Measurements from ENCODE around the gene B4GALT2. TPM values are rescaled to one million over a fixed set of nuclear protein-coding genes. Genes with fewer than 3 reads are reported as not detected.

The B4GALT2 gene
- total and polyA plus RNA-seq, 10 of the 15 experiments (the other 5 are each of a cell fraction or from before 2014, with no cell fraction given), result 0.98 to 61.0 (median 23.4) TPM

DNA sequence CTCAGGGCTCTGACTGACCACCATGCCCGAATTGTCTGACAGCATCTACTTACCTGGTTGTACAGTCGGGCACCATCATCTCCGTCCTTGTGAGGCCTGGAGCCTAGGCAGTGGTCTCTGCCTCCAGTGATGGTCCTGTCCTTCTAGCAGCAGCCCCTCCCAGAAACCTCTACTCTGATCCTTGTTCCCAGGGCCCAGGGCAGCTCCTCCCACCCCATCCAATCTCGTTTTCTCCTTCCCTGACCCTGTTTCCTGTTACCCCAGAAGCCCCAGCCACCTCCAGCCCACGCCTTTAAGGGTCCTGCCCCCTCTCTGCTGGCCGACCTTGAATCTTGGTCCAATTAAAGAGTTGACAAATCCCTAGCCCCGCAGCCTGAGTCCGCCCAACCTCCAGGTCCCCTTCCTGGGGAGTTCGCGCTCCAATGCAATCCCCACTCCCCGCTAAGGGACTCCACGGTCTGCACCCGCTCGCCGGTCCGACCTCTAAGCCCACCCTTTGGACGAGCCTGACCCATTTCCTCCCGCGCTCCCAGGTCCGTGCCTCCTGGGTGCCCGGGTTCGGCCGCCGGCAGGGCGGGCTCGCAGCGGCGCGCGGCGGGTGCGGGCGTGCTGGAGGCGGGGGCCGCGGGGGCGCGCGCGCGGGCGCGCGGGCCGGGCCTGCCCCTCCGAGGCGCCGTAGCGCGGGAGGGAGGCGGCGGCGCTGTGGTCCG, at the start of gene B4GALT2 (continued):
- TF ChIP-seq PKNOX1 (IDR thresholded peaks at IDR 0.05), result no peak
- TF ChIP-seq ELK1 (IDR thresholded peaks at IDR 0.05; ENCODE audit: low read depth, low read length), result no peak
- no peak for TF ChIP-seq JUNB (IDR thresholded peaks at IDR 0.05)
- TF ChIP-seq BRCA1 (IDR thresholded peaks at IDR 0.05; ENCODE audit: low read depth, low read length), result no peak
- no peak for TF ChIP-seq ZNF207 (IDR thresholded peaks at IDR 0.05; ENCODE audit: borderline replicate concordance)
- TF ChIP-seq RCOR1 (conservative IDR thresholded peaks at IDR 0.05; ENCODE audit: low read depth, low read length), result no peak
- TF ChIP-seq, protein P1, sequence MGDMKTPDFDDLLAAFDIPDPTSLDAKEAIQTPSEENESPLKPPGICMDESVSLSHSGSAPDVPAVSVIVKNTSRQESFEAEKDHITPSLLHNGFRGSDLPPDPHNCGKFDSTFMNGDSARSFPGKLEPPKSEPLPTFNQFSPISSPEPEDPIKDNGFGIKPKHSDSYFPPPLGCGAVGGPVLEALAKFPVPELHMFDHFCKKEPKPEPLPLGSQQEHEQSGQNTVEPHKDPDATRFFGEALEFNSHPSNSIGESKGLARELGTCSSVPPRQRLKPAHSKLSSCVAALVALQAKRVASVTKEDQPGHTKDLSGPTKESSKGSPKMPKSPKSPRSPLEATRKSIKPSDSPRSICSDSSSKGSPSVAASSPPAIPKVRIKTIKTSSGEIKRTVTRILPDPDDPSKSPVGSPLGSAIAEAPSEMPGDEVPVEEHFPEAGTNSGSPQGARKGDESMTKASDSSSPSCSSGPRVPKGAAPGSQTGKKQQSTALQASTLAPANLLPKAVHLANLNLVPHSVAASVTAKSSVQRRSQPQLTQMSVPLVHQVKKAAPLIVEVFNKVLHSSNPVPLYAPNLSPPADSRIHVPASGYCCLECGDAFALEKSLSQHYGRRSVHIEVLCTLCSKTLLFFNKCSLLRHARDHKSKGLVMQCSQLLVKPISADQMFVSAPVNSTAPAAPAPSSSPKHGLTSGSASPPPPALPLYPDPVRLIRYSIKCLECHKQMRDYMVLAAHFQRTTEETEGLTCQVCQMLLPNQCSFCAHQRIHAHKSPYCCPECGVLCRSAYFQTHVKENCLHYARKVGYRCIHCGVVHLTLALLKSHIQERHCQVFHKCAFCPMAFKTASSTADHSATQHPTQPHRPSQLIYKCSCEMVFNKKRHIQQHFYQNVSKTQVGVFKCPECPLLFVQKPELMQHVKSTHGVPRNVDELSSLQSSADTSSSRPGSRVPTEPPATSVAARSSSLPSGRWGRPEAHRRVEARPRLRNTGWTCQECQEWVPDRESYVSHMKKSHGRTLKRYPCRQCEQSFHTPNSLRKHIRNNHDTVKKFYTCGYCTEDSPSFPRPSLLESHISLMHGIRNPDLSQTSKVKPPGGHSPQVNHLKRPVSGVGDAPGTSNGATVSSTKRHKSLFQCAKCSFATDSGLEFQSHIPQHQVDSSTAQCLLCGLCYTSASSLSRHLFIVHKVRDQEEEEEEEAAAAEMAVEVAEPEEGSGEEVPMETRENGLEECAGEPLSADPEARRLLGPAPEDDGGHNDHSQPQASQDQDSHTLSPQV (IDR thresholded peaks at IDR 0.05), result no peak
- no peak for TF ChIP-seq KLF5 (IDR thresholded peaks at IDR 0.05; ENCODE audit: partially characterized antibody)
- TF ChIP-seq POLR2A (IDR thresholded peaks at IDR 0.05; ENCODE audit: low read depth, low read length), result peak; percentile 71
- TF ChIP-seq TARDBP (IDR thresholded peaks at IDR 0.05; ENCODE audit: borderline replicate concordance), result no peak
- 0 out of 2 replicates have a peak, but pooled peaks have one; percentile 36 for TF ChIP-seq BACH1 (IDR thresholded peaks at IDR 0.05; ENCODE audit: borderline replicate concordance)
- TF ChIP-seq RAD51 (IDR thresholded peaks at IDR 0.05), result no peak
- TF ChIP-seq, protein P2, sequence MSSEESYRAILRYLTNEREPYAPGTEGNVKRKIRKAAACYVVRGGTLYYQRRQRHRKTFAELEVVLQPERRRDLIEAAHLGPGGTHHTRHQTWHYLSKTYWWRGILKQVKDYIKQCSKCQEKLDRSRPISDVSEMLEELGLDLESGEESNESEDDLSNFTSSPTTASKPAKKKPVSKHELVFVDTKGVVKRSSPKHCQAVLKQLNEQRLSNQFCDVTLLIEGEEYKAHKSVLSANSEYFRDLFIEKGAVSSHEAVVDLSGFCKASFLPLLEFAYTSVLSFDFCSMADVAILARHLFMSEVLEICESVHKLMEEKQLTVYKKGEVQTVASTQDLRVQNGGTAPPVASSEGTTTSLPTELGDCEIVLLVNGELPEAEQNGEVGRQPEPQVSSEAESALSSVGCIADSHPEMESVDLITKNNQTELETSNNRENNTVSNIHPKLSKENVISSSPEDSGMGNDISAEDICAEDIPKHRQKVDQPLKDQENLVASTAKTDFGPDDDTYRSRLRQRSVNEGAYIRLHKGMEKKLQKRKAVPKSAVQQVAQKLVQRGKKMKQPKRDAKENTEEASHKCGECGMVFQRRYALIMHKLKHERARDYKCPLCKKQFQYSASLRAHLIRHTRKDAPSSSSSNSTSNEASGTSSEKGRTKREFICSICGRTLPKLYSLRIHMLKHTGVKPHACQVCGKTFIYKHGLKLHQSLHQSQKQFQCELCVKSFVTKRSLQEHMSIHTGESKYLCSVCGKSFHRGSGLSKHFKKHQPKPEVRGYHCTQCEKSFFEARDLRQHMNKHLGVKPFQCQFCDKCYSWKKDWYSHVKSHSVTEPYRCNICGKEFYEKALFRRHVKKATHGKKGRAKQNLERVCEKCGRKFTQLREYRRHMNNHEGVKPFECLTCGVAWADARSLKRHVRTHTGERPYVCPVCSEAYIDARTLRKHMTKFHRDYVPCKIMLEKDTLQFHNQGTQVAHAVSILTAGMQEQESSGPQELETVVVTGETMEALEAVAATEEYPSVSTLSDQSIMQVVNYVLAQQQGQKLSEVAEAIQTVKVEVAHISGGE (CRISPR knock-in tag; IDR thresholded peaks at IDR 0.05), result no peak
- TF ChIP-seq SRF (IDR thresholded peaks at IDR 0.05; ENCODE audit: low read depth in 2 of 2, low read length in 2 of 2), result no peak
- no peak for TF ChIP-seq E2F8 (IDR thresholded peaks at IDR 0.05; ENCODE audit: low read depth, partially characterized antibody)
- TF ChIP-seq PAX5 (IDR thresholded peaks at IDR 0.05; ENCODE audit: borderline replicate concordance, low read depth, low read length), result no peak

All from GM12878 (cell line).